Esophagus muscularis mucosa (tissue), 4 donors: ENCODE measurements around the gene SLC25A25. TPM values are rescaled to one million over a fixed set of nuclear protein-coding genes. Genes with fewer than 3 reads are reported as not detected.

ENCODE experiments used
- DNase-seq: peaks from one replicate; pipeline ENCODE4 v3.0.0-alpha.2; 2017; ENCODE audit errors: extremely low spot score
- H3K27ac ChIP-seq, 4 donors: fragments of 200-600 bp; sonication (generic); replicated peaks in 1 of 4; 1 replicate in 3 of 4; 2 replicates in 1 of 4; pipeline ENCODE4 v1.5.1; 2016 to 2019; ENCODE audit warnings: mild to moderate bottlenecking in 1 of 4
- H3K27me3 ChIP-seq, 4 donors: fragments of 200-600 bp; sonication (generic); one replicate each; pipeline versions ENCODE4 v1.5.1 to v1.6.0; 2016 to 2019
- H3K36me3 ChIP-seq, 4 donors: fragments of 200-600 bp; sonication (generic); one replicate each; pipeline ENCODE4 v1.5.1; 2016 to 2019
- H3K4me1 ChIP-seq, 4 donors: fragments of 200-600 bp; sonication (generic); one replicate each; pipeline ENCODE4 v1.5.1; 2016 to 2019
- H3K4me3 ChIP-seq, 4 donors: fragments of 200-600 bp; sonication (generic); 1 replicate in 2 of 4; 2 replicates in 2 of 4; pipeline ENCODE4 v1.5.1; 2016 to 2019; ENCODE audit warnings: mild to moderate bottlenecking in 4 of 4, moderate library complexity in 1 of 4
- H3K9me3 ChIP-seq, 4 donors: fragments of 200-600 bp; sonication (generic); 1 replicate in 3 of 4; 2 replicates in 1 of 4; pipeline ENCODE4 v1.5.1; 2016 to 2019
- CTCF ChIP-seq, 3 experiments: fragments of 200-600 bp in 2 of 3; fragments of 450-650 bp in 1 of 3; sonication (generic) in 2 of 3; IDR thresholded peaks; one replicate each; pipeline ENCODE4 v1.5.1; 2017 to 2019; ENCODE audit warnings: antibody characterized with exemption in 3 of 3, mild to moderate bottlenecking in 2 of 3, moderate library complexity in 1 of 3
- EP300 ChIP-seq: sonication (generic); formaldehyde crosslinking; IDR thresholded peaks from one replicate; pipeline ENCODE4 v1.6.1; 2017; ENCODE audit warnings: antibody characterized with exemption
- POLR2A ChIP-seq: fragments of 450-650 bp; IDR thresholded peaks from one replicate; pipeline ENCODE4 v1.6.1; 2017; ENCODE audit warnings: antibody characterized with exemption, moderate library complexity, mild to moderate bottlenecking, low read depth
- POLR2AphosphoS5 ChIP-seq, 2 donors: sonication (generic); formaldehyde crosslinking; IDR thresholded peaks; one replicate each; pipeline ENCODE4 v1.6.1; 2017; ENCODE audit warnings: antibody characterized with exemption in 2 of 2
- WGBS: methylation state at CpG from one replicate; pipeline ENCODE4 v1.1.5; 2018; 5-methylcytosine and 5-hydroxymethylcytosine counted together
- intact Hi-C: fragments of 100-400 bp; cut with DNase I; formaldehyde crosslinking; loops from one replicate; pipeline ENCODE4 v1.15.1; 2023
- total RNA-seq, 4 donors: library from RNA; depleted of rRNA; stranded (reverse); fragments of >200 nt; gene quantifications; one replicate each; pipeline versions ENCODE4 v1.1.0 to v1.2.1, GENCODE V29; 2016

The SLC25A25 gene
- total RNA-seq, 4 donors from 2014 or later = 14.5 to 140 (median 21.3) TPM

DNA sequence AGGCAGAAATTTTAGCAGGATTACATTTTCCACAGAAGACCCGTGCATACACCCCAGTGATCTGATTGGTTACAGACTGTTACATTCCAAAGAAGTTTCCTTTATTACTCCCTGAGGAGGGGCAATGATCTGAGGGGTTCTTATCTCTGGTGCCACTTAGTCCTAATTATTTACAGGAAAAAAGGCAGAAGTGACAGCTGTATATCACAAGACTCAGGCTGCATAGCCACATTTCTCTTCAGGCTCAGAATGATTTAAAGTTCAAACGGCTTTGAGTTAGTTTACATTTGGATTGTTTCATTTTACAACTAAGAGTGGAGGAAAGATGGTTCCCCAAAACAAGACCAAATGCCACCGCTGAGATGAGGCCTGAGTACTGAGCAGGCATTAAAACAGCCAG is 18.2 kb upstream of the SLC25A25 start:
- no peaks in the 10 kb centered on the region for H3K9me3 ChIP-seq
- H3K27ac ChIP-seq = no peak overlapping the region
- 37% methylated on average over 3 of the region's 3 CpGs for WGBS
- peaks cover 0 to 11% (median 9%) of the 10 kb centered on the region in 4 donors for H3K4me1 ChIP-seq
- TF ChIP-seq EP300 (no peak), POLR2A (no peak), CTCF (IDR thresholded peaks at IDR 0.05) (no peak), POLR2AphosphoS5 (IDR thresholded peaks at IDR 0.05) (no peak)
- H3K4me3 ChIP-seq = no peak overlapping the region
- H3K36me3 ChIP-seq = no peaks in the 10 kb centered on the region
- no peaks in the 10 kb centered on the region for H3K27me3 ChIP-seq
- no peak for DNase-seq
- intact Hi-C loops = no loop called here

DNA sequence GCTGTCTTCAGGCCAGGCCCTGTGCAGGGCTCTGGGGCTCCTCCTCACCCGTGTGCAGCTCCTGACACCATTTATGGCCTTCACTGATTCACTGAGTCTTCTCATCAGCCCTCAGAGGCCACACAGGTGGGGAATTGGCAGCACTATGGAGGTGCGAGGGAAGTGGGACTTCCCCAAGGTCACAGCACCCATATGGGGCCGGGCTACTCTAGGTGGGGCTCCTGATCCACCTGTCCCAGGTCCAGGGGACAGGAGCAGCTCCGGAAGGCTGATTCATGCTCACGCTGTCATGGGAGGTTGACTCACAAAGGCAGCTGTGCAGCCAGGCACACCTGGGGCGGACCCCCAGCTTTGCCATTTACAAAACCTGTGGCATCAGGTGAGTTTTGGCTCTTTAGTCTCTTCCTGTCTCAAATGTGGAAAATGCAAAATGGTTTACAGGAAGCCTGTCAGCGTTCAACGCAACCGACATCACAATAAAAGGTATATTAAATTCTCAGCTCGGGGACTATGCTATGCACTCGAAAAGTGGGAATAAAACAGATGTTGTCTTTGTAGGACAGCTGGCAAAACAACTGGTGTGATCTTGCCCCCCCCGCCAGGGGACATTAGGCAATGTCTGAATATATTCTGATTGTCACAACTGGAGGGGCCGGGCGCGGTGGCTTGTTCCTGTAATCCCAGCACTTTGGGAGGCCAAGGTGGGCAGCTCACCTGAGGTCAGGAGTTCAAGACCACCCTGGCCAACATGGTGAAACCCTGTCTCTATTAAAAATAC is 15.9 kb upstream of the SLC25A25 start:
- WGBS = 86% methylated on average over 12 of the region's 15 CpGs
- no peak for TF ChIP-seq EP300
- Histone ChIP-seq H3K36me3 (no peaks in the 10 kb centered on the region), H3K4me3 (no peak overlapping the region), H3K9me3 (no peaks in the 10 kb centered on the region), H3K27me3 (no peaks in the 10 kb centered on the region), H3K4me1 (peaks cover 12 to 33% (median 26%) of the 10 kb centered on the region in 4 donors), H3K27ac (no peak overlapping the region)
- intact Hi-C loops = no loop called here
- no peak for DNase-seq

GRCh38 chr9:128053560-128053959 is 14.5 kb upstream of the SLC25A25 start:
- no peaks in the 10 kb centered on the region for H3K9me3 ChIP-seq
- H3K36me3 ChIP-seq = no peaks in the 10 kb centered on the region
- H3K4me3 ChIP-seq = no peak overlapping the region
- 71% methylated on average over 11 of the region's 11 CpGs for WGBS
- H3K4me1 ChIP-seq = peaks cover 12 to 38% (median 28%) of the 10 kb centered on the region in 4 donors
- DNase-seq = no peak
- peak overlapping the region; percentile 35 to 80 (median 56) for H3K27ac ChIP-seq
- no peaks in the 10 kb centered on the region for H3K27me3 ChIP-seq
- intact Hi-C loops = no loop called here
- TF ChIP-seq EP300 (no peak), POLR2A (no peak), POLR2AphosphoS5 (IDR thresholded peaks at IDR 0.05) (no peak), CTCF (IDR thresholded peaks at IDR 0.05) (no peak)

DNA sequence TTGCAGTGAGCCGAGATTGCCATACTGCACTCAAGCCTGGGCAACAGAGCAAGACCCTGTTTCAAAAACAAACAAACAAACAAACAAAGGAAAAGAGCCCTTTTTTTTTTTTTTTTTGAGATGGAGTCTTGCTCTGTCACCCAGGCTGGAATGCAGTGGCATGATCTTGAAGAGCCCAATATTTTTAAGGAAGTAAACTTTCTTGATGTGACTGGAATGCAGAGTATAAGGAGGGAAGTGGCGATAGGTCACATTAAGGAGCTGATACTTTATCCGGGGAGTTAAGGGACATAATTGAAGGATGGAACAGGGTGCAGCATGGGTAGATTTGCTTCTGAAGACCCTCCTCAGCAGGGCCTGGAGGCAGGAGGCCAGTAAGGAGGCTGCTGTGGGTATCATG is 13.9 kb upstream of the SLC25A25 start:
- intact Hi-C loops = no loop called here
- H3K4me3 ChIP-seq = no peak overlapping the region
- WGBS = 80% methylated on average over 3 of the region's 3 CpGs
- H3K36me3 ChIP-seq = no peaks in the 10 kb centered on the region
- no peaks in the 10 kb centered on the region for H3K27me3 ChIP-seq
- peaks cover 12 to 38% (median 29%) of the 10 kb centered on the region in 4 donors for H3K4me1 ChIP-seq
- no peaks in the 10 kb centered on the region for H3K9me3 ChIP-seq
- H3K27ac ChIP-seq = peak overlapping the region; percentile 75 to 83 (median 78)
- DNase-seq = no peak
- TF ChIP-seq POLR2A (no peak), POLR2AphosphoS5 (IDR thresholded peaks at IDR 0.05) (no peak), EP300 (no peak), CTCF (IDR thresholded peaks at IDR 0.05) (no peak)

- no peaks in the 10 kb centered on the region for H3K27me3 ChIP-seq
- no peaks in the 10 kb centered on the region for H3K36me3 ChIP-seq
- 41% methylated on average over 7 of the region's 7 CpGs for WGBS
- TF ChIP-seq POLR2AphosphoS5 (IDR thresholded peaks at IDR 0.05) (peak; percentile 64), EP300 (no peak), POLR2A (peak; percentile 23), CTCF (IDR thresholded peaks at IDR 0.05) (no peak)
- no peak for DNase-seq
- H3K9me3 ChIP-seq = no peaks in the 10 kb centered on the region
- peak overlapping the region; percentile 75 to 83 (median 78) for H3K27ac ChIP-seq
- peaks cover 12 to 38% (median 31%) of the 10 kb centered on the region in 4 donors for H3K4me1 ChIP-seq
- H3K4me3 ChIP-seq = no peak overlapping the region
- intact Hi-C loops = no loop called here
Observed at GRCh38 chr9:128055344-128056040, 12.5 kb upstream of the SLC25A25 start.
